DND-41 (cell line): Measurements from ENCODE around the gene ADCY7.

Experiments used
- ATAC-seq: fragments of 200-7000 bp; cut with Tn5 transposase; 3 replicates; pipeline ENCODE4 v1.9.1; 2021; ENCODE audit warnings: low read depth; ENCODE audit not compliant: insufficient read depth
- DNase-seq: peaks from one replicate; pipeline ENCODE4 v3.0.0-alpha.2; 2020
- H2AFZ ChIP-seq: 2 replicates; pipeline ENCODE4 v1.6.0; 2012; ENCODE audit warnings: low read depth, low read length
- H3K27ac ChIP-seq: 2 replicates; pipeline ENCODE4 v1.5.1; 2012; ENCODE audit warnings: low read length, inconsistent platforms
- H3K27me3 ChIP-seq: fragments of 200-600 bp; sonication (generic); 2 replicates; pipeline ENCODE4 v1.6.0; 2012; ENCODE audit warnings: low read length, mild to moderate bottlenecking, inconsistent platforms; ENCODE audit not compliant: insufficient read depth, poor library complexity
- H3K36me3 ChIP-seq: 2 replicates; pipeline ENCODE4 v1.5.1; 2012; ENCODE audit warnings: low read length, inconsistent platforms; ENCODE audit not compliant: insufficient read depth
- H3K4me1 ChIP-seq: 2 replicates; pipeline ENCODE4 v1.5.1; 2012; ENCODE audit warnings: mild to moderate bottlenecking, low read length; ENCODE audit not compliant: insufficient read depth
- H3K4me2 ChIP-seq: 2 replicates; pipeline ENCODE4 v1.6.0; 2012; ENCODE audit warnings: mild to moderate bottlenecking, moderate library complexity, low read length, inconsistent platforms; ENCODE audit not compliant: insufficient read depth
- H3K4me3 ChIP-seq, 2 experiments: fragments of 200-600 bp in 1 of 2; shearing (Covaris generic) in 1 of 2; 2 replicates each; pipeline ENCODE4 v1.5.1; 2012 to 2016; ENCODE audit warnings: inconsistent platforms in 2 of 2, low read length in 2 of 2, mild to moderate bottlenecking in 2 of 2, low read depth in 1 of 2, moderate library complexity in 1 of 2
- H3K79me2 ChIP-seq: 2 replicates; pipeline ENCODE4 v1.6.0; 2012; ENCODE audit warnings: low read length, inconsistent platforms; ENCODE audit not compliant: insufficient read depth
- H3K9ac ChIP-seq: 2 replicates; pipeline ENCODE4 v1.6.0; 2012; ENCODE audit warnings: low read depth, mild to moderate bottlenecking, inconsistent platforms, low read length, moderate library complexity
- H3K9me3 ChIP-seq: 2 replicates; pipeline ENCODE4 v1.5.1; 2012; ENCODE audit warnings: low read length, moderate library complexity, mild to moderate bottlenecking, inconsistent platforms; ENCODE audit not compliant: insufficient read depth, severe bottlenecking
- H4K20me1 ChIP-seq: 2 replicates; pipeline ENCODE4 v1.6.0; 2012; ENCODE audit warnings: low read length; ENCODE audit not compliant: insufficient read depth
- CTCF ChIP-seq: IDR thresholded peaks from 2 replicates; pipeline ENCODE4 v1.5.1; 2012; ENCODE audit warnings: borderline replicate concordance, low read length, moderate library complexity, mild to moderate bottlenecking; ENCODE audit not compliant: poor library complexity, severe bottlenecking; ENCODE audit errors: extremely low read depth
- EZH2 ChIP-seq: IDR thresholded peaks from 3 replicates; pipeline ENCODE4 v1.6.1; 2012; ENCODE audit warnings: borderline replicate concordance, low read depth, mild to moderate bottlenecking, moderate library complexity, low read length, inconsistent platforms; ENCODE audit not compliant: severe bottlenecking

Gene ADCY7

GRCh38 chr16:50253514-50253910 is 12.8 kb upstream of the ADCY7 start:
- H3K9me3 ChIP-seq = no peaks in the 10 kb centered on the region
- no peak overlapping the region for H3K27ac ChIP-seq
- DNase-seq (no peak), ATAC-seq (0 out of 3 replicates have a peak, but pooled peaks have one; percentile 35)
- H3K36me3 ChIP-seq = no peaks in the 10 kb centered on the region
- no peak overlapping the region for H3K9ac ChIP-seq
- H4K20me1 ChIP-seq = peaks cover 3% of the 10 kb centered on the region; the same call in 1 of the 2 replicates
- no peaks in the 10 kb centered on the region for H3K4me1 ChIP-seq
- no peak for TF ChIP-seq CTCF
- TF ChIP-seq EZH2 = no peak
- H3K27me3 ChIP-seq = peaks cover 10% of the 10 kb centered on the region
- H3K4me3 ChIP-seq = no peak overlapping the region
- no peaks in the 10 kb centered on the region for H3K79me2 ChIP-seq
- H2AFZ ChIP-seq = no peak overlapping the region
- no peak overlapping the region for H3K4me2 ChIP-seq

GRCh38 chr16:50254072-50254471 is 12.3 kb upstream of the ADCY7 start:
- Histone ChIP-seq H3K36me3 (no peaks in the 10 kb centered on the region), H3K27ac (no peak overlapping the region), H3K4me3 (no peak overlapping the region), H3K4me2 (no peak overlapping the region), H2AFZ (no peak overlapping the region), H3K79me2 (no peaks in the 10 kb centered on the region), H3K4me1 (no peaks in the 10 kb centered on the region), H4K20me1 (peaks cover 4% of the 10 kb centered on the region; the same call in 1 of the 2 replicates), H3K9ac (no peak overlapping the region), H3K27me3 (peaks cover 11% of the 10 kb centered on the region), H3K9me3 (no peaks in the 10 kb centered on the region)
- DNase-seq (no peak), ATAC-seq (no peak)
- no peak for TF ChIP-seq CTCF
- TF ChIP-seq EZH2 = no peak

- H3K9me3 ChIP-seq = no peaks in the 10 kb centered on the region
- ATAC-seq = no peak
- no peak overlapping the region for H3K4me3 ChIP-seq
- H3K4me2 ChIP-seq = no peak overlapping the region
- DNase-seq = no peak
- H3K9ac ChIP-seq = no peak overlapping the region
- TF ChIP-seq EZH2 (no peak), CTCF (no peak)
- H3K4me1 ChIP-seq = peaks cover 7% of the 10 kb centered on the region; the same call in 1 of the 2 replicates
- no peaks in the 10 kb centered on the region for H3K36me3 ChIP-seq
- peaks cover 12% of the 10 kb centered on the region for H4K20me1 ChIP-seq
- no peak overlapping the region for H3K27ac ChIP-seq
- no peak overlapping the region for H2AFZ ChIP-seq
- no peaks in the 10 kb centered on the region for H3K79me2 ChIP-seq
- H3K27me3 ChIP-seq = peaks cover 22% of the 10 kb centered on the region
These were observed 10.8 kb upstream of the ADCY7 start for GRCh38 chr16:50255538-50255937.

- DNase-seq (no peak), ATAC-seq (no peak)
- Histone ChIP-seq H4K20me1 (peaks cover 12% of the 10 kb centered on the region), H3K4me2 (no peak overlapping the region), H3K4me1 (peaks cover 7% of the 10 kb centered on the region; the same call in 1 of the 2 replicates), H3K9me3 (no peaks in the 10 kb centered on the region), H3K79me2 (no peaks in the 10 kb centered on the region), H3K27ac (no peak overlapping the region), H2AFZ (no peak overlapping the region), H3K27me3 (peaks cover 22% of the 10 kb centered on the region), H3K36me3 (no peaks in the 10 kb centered on the region), H3K4me3 (no peak overlapping the region), H3K9ac (no peak overlapping the region)
- TF ChIP-seq CTCF (no peak), EZH2 (no peak)
These were observed 9.7 kb upstream of the ADCY7 start for GRCh38 chr16:50256604-50257003.
